Neural progenitor cell (in vitro differentiated cells): ENCODE data around the gene LDLRAD2.

Experiments
- CTCF ChIP-seq: fragments of 200-600 bp; sonication (generic); IDR thresholded peaks from 2 replicates; pipeline ENCODE4 v1.5.1; 2017; ENCODE audit warnings: antibody characterized with exemption, mild to moderate bottlenecking
- EZH2 ChIP-seq: fragments of 200-600 bp; sonication (generic); IDR thresholded peaks from 2 replicates; pipeline ENCODE4 v1.6.1; 2017; ENCODE audit warnings: antibody characterized with exemption, mild to moderate bottlenecking, moderate library complexity
- EZH2phosphoT487 ChIP-seq: fragments of 200-600 bp; sonication (generic); IDR thresholded peaks from 2 replicates; pipeline ENCODE4 v1.6.1; 2017; ENCODE audit warnings: antibody characterized with exemption

GRCh38 chr1:21864730-21865129, 52.7 kb downstream of the LDLRAD2 start:
- TF ChIP-seq CTCF (no peak), EZH2phosphoT487 (no peak), EZH2 (no peak)
